ENCODE results near the gene FGD2.

Gene FGD2

DNA sequence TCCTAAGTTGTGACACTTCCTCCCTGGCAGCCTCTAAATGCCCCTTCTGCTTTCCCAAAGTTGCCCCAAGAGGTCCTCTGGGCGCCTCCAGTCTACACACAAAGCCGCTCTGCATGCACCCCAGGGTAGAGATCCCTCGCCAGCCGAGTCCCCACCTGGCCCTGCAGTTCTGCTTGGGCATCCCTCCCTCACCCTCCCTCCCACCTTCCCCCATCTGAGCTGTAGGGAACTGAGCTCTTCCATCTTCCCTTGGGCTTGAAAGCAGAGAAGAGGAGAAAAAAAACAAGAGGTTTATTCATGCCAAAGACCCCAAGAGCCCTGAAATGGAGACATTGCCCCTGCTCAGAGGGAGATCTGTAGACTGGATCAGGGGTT lies 5.7 kb upstream of the FGD2 start:
- Histone ChIP-seq H3K4me3 (ENCODE audit: low read depth, low read length) (no peak overlapping the region), H3K27ac (ENCODE audit: low read depth, low read length) (no peak overlapping the region), H3K4me1 (ENCODE audit: control insufficient read depth, insufficient read depth, low read length) (peaks cover 12% of the 10 kb centered on the region; the same call in 1 of the 2 replicates), H3K27me3 (ENCODE audit: control insufficient read depth, insufficient read depth, low read length) (no peaks in the 10 kb centered on the region), H3K9ac (ENCODE audit: low read length) (no peak overlapping the region), H3K9me3 (ENCODE audit: control insufficient read depth, insufficient read depth, low read depth, low read length) (no peaks in the 10 kb centered on the region), H3K36me3 (ENCODE audit: control insufficient read depth, insufficient read depth, low read length) (no peaks in the 10 kb centered on the region)

- Histone ChIP-seq H3K4me3 (ENCODE audit: low read depth, low read length) (no peak overlapping the region), H3K36me3 (ENCODE audit: control insufficient read depth, insufficient read depth, low read length) (no peaks in the 10 kb centered on the region), H3K27me3 (ENCODE audit: control insufficient read depth, insufficient read depth, low read length) (no peaks in the 10 kb centered on the region), H3K9ac (ENCODE audit: low read length) (no peak overlapping the region), H3K4me1 (ENCODE audit: control insufficient read depth, insufficient read depth, low read length) (no peaks in the 10 kb centered on the region), H3K27ac (ENCODE audit: low read depth, low read length) (no peak overlapping the region), H3K9me3 (ENCODE audit: control insufficient read depth, insufficient read depth, low read depth, low read length) (no peaks in the 10 kb centered on the region)
These were observed 1.1 kb upstream of the FGD2 start for GRCh38 chr6:37004044-37004980.

GRCh38 chr6:37005827-37006567 lies 542 bp downstream of the FGD2 start:
- Histone ChIP-seq H3K27me3 (ENCODE audit: control insufficient read depth, insufficient read depth, low read length) (no peaks in the 10 kb centered on the region), H3K27ac (ENCODE audit: low read depth, low read length) (no peak overlapping the region), H3K4me1 (ENCODE audit: control insufficient read depth, insufficient read depth, low read length) (no peaks in the 10 kb centered on the region), H3K36me3 (ENCODE audit: control insufficient read depth, insufficient read depth, low read length) (no peaks in the 10 kb centered on the region), H3K9ac (ENCODE audit: low read length) (no peak overlapping the region), H3K4me3 (ENCODE audit: low read depth, low read length) (no peak overlapping the region), H3K9me3 (ENCODE audit: control insufficient read depth, insufficient read depth, low read depth, low read length) (no peaks in the 10 kb centered on the region; the same call in 1 of the 2 replicates)

- no peak overlapping the region for H3K9ac ChIP-seq (ENCODE audit: low read length)
These were observed 1.4 kb downstream of the FGD2 start for GRCh38 chr6:37006793-37007339.

GRCh38 chr6:37007340-37008043 lies 2.0 kb downstream of the FGD2 start:
- Histone ChIP-seq H3K27me3 (ENCODE audit: control insufficient read depth, insufficient read depth, low read length) (no peaks in the 10 kb centered on the region), H3K4me1 (ENCODE audit: control insufficient read depth, insufficient read depth, low read length) (no peaks in the 10 kb centered on the region), H3K9me3 (ENCODE audit: control insufficient read depth, insufficient read depth, low read depth, low read length) (no peaks in the 10 kb centered on the region; the same call in 1 of the 2 replicates), H3K27ac (ENCODE audit: low read depth, low read length) (no peak overlapping the region), H3K9ac (ENCODE audit: low read length) (no peak overlapping the region), H3K4me3 (ENCODE audit: low read depth, low read length) (no peak overlapping the region), H3K36me3 (ENCODE audit: control insufficient read depth, insufficient read depth, low read length) (no peaks in the 10 kb centered on the region)

More at GRCh38 chr6:37006793-37007339, 1.4 kb downstream of the FGD2 start:
- no peaks in the 10 kb centered on the region; the same call in 1 of the 2 replicates for H3K9me3 ChIP-seq (ENCODE audit: control insufficient read depth, insufficient read depth, low read depth, low read length)
- no peaks in the 10 kb centered on the region for H3K27me3 ChIP-seq (ENCODE audit: control insufficient read depth, insufficient read depth, low read length)
- H3K4me3 ChIP-seq (ENCODE audit: low read depth, low read length): no peak overlapping the region
- H3K27ac ChIP-seq (ENCODE audit: low read depth, low read length): no peak overlapping the region
- H3K4me1 ChIP-seq (ENCODE audit: control insufficient read depth, insufficient read depth, low read length): no peaks in the 10 kb centered on the region
- no peaks in the 10 kb centered on the region for H3K36me3 ChIP-seq (ENCODE audit: control insufficient read depth, insufficient read depth, low read length)

GRCh38 chr6:37008484-37009465 lies 3.3 kb downstream of the FGD2 start:
- H3K9ac ChIP-seq (ENCODE audit: low read length): no peak overlapping the region
- no peak overlapping the region for H3K4me3 ChIP-seq (ENCODE audit: low read depth, low read length)
- no peak overlapping the region for H3K27ac ChIP-seq (ENCODE audit: low read depth, low read length)
- H3K36me3 ChIP-seq (ENCODE audit: control insufficient read depth, insufficient read depth, low read length): no peaks in the 10 kb centered on the region
- no peaks in the 10 kb centered on the region; the same call in 1 of the 2 replicates for H3K9me3 ChIP-seq (ENCODE audit: control insufficient read depth, insufficient read depth, low read depth, low read length)
- H3K4me1 ChIP-seq (ENCODE audit: control insufficient read depth, insufficient read depth, low read length): no peaks in the 10 kb centered on the region
- H3K27me3 ChIP-seq (ENCODE audit: control insufficient read depth, insufficient read depth, low read length): no peaks in the 10 kb centered on the region

DNA sequence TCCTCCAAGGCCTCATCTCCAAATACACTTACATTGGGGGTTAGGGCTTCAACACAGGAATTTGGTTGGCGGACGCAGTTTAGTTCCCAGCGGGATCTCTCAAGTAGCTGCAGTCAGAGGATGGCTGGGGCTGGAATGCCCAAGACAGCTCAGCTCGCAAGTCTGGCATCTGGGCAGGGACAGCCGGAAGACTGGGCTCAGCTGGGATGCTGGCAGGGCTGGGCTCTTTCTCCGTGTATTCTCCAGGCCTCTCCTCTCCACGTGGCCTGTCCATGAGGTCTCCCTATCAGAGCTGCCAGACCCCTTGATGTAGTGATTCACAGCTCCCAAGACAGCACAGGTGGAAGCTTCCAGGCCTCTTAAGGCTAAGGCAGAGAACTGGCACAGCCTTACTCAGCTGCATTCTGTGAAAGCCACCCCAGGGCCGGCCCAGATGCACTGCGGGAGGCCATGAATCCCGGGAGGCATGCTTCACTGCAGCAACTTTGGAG lies 5.0 kb downstream of the FGD2 start:
- H3K4me1 ChIP-seq (ENCODE audit: control insufficient read depth, insufficient read depth, low read length): no peaks in the 10 kb centered on the region
- no peaks in the 10 kb centered on the region; the same call in 1 of the 2 replicates for H3K9me3 ChIP-seq (ENCODE audit: control insufficient read depth, insufficient read depth, low read depth, low read length)
- no peak overlapping the region for H3K27ac ChIP-seq (ENCODE audit: low read depth, low read length)
- no peak overlapping the region for H3K4me3 ChIP-seq (ENCODE audit: low read depth, low read length)
- H3K9ac ChIP-seq (ENCODE audit: low read length): no peak overlapping the region
- no peaks in the 10 kb centered on the region for H3K36me3 ChIP-seq (ENCODE audit: control insufficient read depth, insufficient read depth, low read length)
- no peaks in the 10 kb centered on the region for H3K27me3 ChIP-seq (ENCODE audit: control insufficient read depth, insufficient read depth, low read length)

DNA sequence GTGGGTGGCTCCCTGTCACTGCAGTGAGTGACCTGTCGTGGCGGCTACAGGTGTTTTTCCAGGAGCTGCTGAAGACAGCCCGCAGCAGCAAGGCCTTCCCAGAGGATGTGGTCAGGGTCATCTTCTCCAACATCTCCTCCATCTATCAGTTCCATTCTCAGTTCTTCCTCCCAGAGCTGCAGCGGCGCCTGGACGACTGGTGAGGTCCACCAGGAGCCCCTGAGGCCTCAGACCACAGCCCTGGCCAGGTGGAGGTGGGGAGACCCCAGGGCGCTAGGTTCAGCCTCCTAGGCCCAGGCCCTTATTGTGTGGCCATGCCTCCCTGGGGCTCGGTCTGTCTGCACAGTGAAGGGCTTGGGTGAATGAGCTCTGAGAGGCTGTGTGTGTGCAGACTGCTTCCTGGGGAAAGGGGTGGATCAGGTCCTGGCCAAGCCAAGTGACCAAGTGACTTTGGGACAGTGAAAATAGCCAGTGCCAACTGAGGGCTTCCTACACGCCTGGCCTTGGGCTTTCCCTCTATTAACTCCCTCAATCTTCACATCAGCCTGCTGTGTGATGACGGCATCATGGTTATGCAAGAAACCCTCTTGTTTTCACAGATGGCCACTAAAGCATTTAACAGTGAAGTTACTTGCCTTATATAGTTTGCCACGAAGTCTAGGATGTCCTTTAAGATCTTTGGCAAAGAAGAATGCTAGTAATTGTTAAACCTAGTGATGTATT lies 6.4 kb downstream of the FGD2 start:
- Histone ChIP-seq H3K9me3 (ENCODE audit: control insufficient read depth, insufficient read depth, low read depth, low read length) (no peaks in the 10 kb centered on the region; the same call in 1 of the 2 replicates), H3K36me3 (ENCODE audit: control insufficient read depth, insufficient read depth, low read length) (no peaks in the 10 kb centered on the region), H3K27me3 (ENCODE audit: control insufficient read depth, insufficient read depth, low read length) (no peaks in the 10 kb centered on the region), H3K4me1 (ENCODE audit: control insufficient read depth, insufficient read depth, low read length) (no peaks in the 10 kb centered on the region), H3K4me3 (ENCODE audit: low read depth, low read length) (no peak overlapping the region), H3K27ac (ENCODE audit: low read depth, low read length) (no peak overlapping the region), H3K9ac (ENCODE audit: low read length) (no peak overlapping the region)

Data from HUES6 (cell line).